Activated CD4-positive, alpha-beta memory T cell treated with anti-CD3 and anti-CD28 coated beads for 36 hours (primary cell): ENCODE measurements around the gene ROR2. TPM values are rescaled to one million over a fixed set of nuclear protein-coding genes. Genes with fewer than 3 reads are reported as not detected.

Source experiments
- CTCF ChIA-PET: fragments of 350-600 bp; sonication (Branson Sonifier 250); formaldehyde crosslinking; loops from one replicate; lab custom pipeline; 2021; ENCODE audit warnings: antibody characterized with exemption, inconsistent platforms; lab: Charles Lee
- POLR2A ChIA-PET: fragments of 350-600 bp; sonication (Branson Sonifier 250); formaldehyde crosslinking; loops from one replicate; lab custom pipeline; 2021; ENCODE audit warnings: antibody characterized with exemption; lab: Charles Lee
- DNase-seq: peaks from one replicate; pipeline ENCODE4 v3.0.0-alpha.2; 2020
- H3K27ac Mint-ChIP-seq: one replicate; pipeline ENCODE4 v1.8.0; 2021; ENCODE audit warnings: mixed read lengths
- H3K27me3 Mint-ChIP-seq: one replicate; pipeline ENCODE4 v1.8.0; 2021; ENCODE audit warnings: mixed read lengths
- H3K36me3 Mint-ChIP-seq: one replicate; pipeline ENCODE4 v1.8.0; 2021; ENCODE audit warnings: mixed read lengths
- H3K4me1 Mint-ChIP-seq: one replicate; pipeline ENCODE4 v1.8.0; 2021; ENCODE audit warnings: low read depth, mixed read lengths
- H3K4me3 Mint-ChIP-seq: one replicate; pipeline ENCODE4 v1.8.0; 2021; ENCODE audit warnings: mild to moderate bottlenecking, mixed read lengths
- H3K9me3 Mint-ChIP-seq: one replicate; pipeline ENCODE4 v1.8.0; 2021; ENCODE audit warnings: mixed read lengths
- intact Hi-C: fragments of 100-400 bp; cut with micrococcal nuclease; formaldehyde crosslinking; loops from one replicate; pipeline ENCODE4 v1.15.1; 2023
- total RNA-seq, 2 experiments: library from RNA; stranded (reverse); gene quantifications; one replicate each; pipeline ENCODE4 v1.2.3, GENCODE V29; 2021

The ROR2 gene
- total RNA-seq, 2 experiments from 2014 or later, result 0.05 to 0.31 TPM

GRCh38 chr9:91814201-91814600 is 135.8 kb downstream of the ROR2 start:
- ChIA-PET POLR2A (no interaction called here), CTCF (no interaction called here)
- Mint-ChIP-seq H3K27me3 (no peaks in the 10 kb centered on the region), H3K4me1 (no peaks in the 10 kb centered on the region), H3K9me3 (no peaks in the 10 kb centered on the region), H3K4me3 (no peak overlapping the region), H3K27ac (no peak overlapping the region), H3K36me3 (no peaks in the 10 kb centered on the region)
- intact Hi-C loops, result no loop called here
- no peak for DNase-seq

- H3K4me3 Mint-ChIP-seq, result no peak overlapping the region
- H3K4me1 Mint-ChIP-seq, result no peaks in the 10 kb centered on the region
- no peaks in the 10 kb centered on the region for H3K27me3 Mint-ChIP-seq
- no peaks in the 10 kb centered on the region for H3K9me3 Mint-ChIP-seq
- ChIA-PET POLR2A (no interaction called here), CTCF (no interaction called here)
- H3K36me3 Mint-ChIP-seq, result no peaks in the 10 kb centered on the region
- intact Hi-C loops, result no loop called here
- no peak for DNase-seq
- H3K27ac Mint-ChIP-seq, result no peak overlapping the region
These were observed 136.7 kb downstream of the ROR2 start for GRCh38 chr9:91813176-91813795.

- H3K27ac Mint-ChIP-seq, result no peak overlapping the region
- H3K4me3 Mint-ChIP-seq, result no peak overlapping the region
- POLR2A ChIA-PET, result no interaction called here
- no peaks in the 10 kb centered on the region for H3K27me3 Mint-ChIP-seq
- CTCF ChIA-PET, result no interaction called here
- H3K36me3 Mint-ChIP-seq, result no peaks in the 10 kb centered on the region
- no peaks in the 10 kb centered on the region for H3K4me1 Mint-ChIP-seq
- intact Hi-C loops, result no loop called here
- no peak for DNase-seq
- H3K9me3 Mint-ChIP-seq, result no peaks in the 10 kb centered on the region
These were observed 137.8 kb downstream of the ROR2 start for GRCh38 chr9:91812191-91812590.

GRCh38 chr9:91811024-91811909 is 138.8 kb downstream of the ROR2 start:
- Mint-ChIP-seq H3K27me3 (no peaks in the 10 kb centered on the region), H3K4me1 (no peaks in the 10 kb centered on the region), H3K27ac (no peak overlapping the region), H3K4me3 (no peak overlapping the region), H3K36me3 (no peaks in the 10 kb centered on the region), H3K9me3 (no peaks in the 10 kb centered on the region)
- ChIA-PET CTCF (no interaction called here), POLR2A (no interaction called here)
- no peak for DNase-seq
- intact Hi-C loops, result no loop called here

GRCh38 chr9:91810286-91810905 is 139.6 kb downstream of the ROR2 start:
- CTCF ChIA-PET, result no interaction called here
- intact Hi-C loops, result no loop called here
- Mint-ChIP-seq H3K27me3 (peaks cover 2% of the 10 kb centered on the region), H3K4me3 (no peak overlapping the region), H3K36me3 (no peaks in the 10 kb centered on the region), H3K27ac (no peak overlapping the region), H3K4me1 (no peaks in the 10 kb centered on the region), H3K9me3 (no peaks in the 10 kb centered on the region)
- DNase-seq, result no peak
- POLR2A ChIA-PET, result no interaction called here

GRCh38 chr9:91809581-91810285 is 140.3 kb downstream of the ROR2 start:
- ChIA-PET CTCF (no interaction called here), POLR2A (no interaction called here)
- Mint-ChIP-seq H3K27me3 (peaks cover 3% of the 10 kb centered on the region), H3K4me3 (no peak overlapping the region), H3K36me3 (no peaks in the 10 kb centered on the region), H3K9me3 (no peaks in the 10 kb centered on the region), H3K4me1 (no peaks in the 10 kb centered on the region), H3K27ac (no peak overlapping the region)
- DNase-seq, result no peak
- intact Hi-C loops, result no loop called here

GRCh38 chr9:91807643-91808246 is 142.3 kb downstream of the ROR2 start:
- DNase-seq, result no peak
- no peaks in the 10 kb centered on the region for H3K36me3 Mint-ChIP-seq
- ChIA-PET POLR2A (interaction anchor here (0.7 kb wide), 1 partner anchor 34 kb away, joined by 3 read pairs; no protein-coding TSS in a partner anchor), CTCF (interaction anchor here (0.7 kb wide), 1 partner anchor 99 kb away, joined by 3 read pairs; no protein-coding TSS in a partner anchor)
- no peaks in the 10 kb centered on the region for H3K9me3 Mint-ChIP-seq
- intact Hi-C loops, result no loop called here
- peaks cover 3% of the 10 kb centered on the region for H3K27me3 Mint-ChIP-seq
- peaks cover 2% of the 10 kb centered on the region for H3K4me1 Mint-ChIP-seq
- no peak overlapping the region for H3K4me3 Mint-ChIP-seq
- no peak overlapping the region for H3K27ac Mint-ChIP-seq

GRCh38 chr9:91805031-91805430 is 145.0 kb downstream of the ROR2 start:
- H3K27me3 Mint-ChIP-seq, result peaks cover 3% of the 10 kb centered on the region
- no peaks in the 10 kb centered on the region for H3K9me3 Mint-ChIP-seq

GRCh38 chr9:91803970-91804752 is 145.9 kb downstream of the ROR2 start:
- ChIA-PET POLR2A (no interaction called here), CTCF (no interaction called here)
- H3K4me3 Mint-ChIP-seq, result no peak overlapping the region
- H3K27ac Mint-ChIP-seq, result no peak overlapping the region
- H3K4me1 Mint-ChIP-seq, result peaks cover 10% of the 10 kb centered on the region
- no peaks in the 10 kb centered on the region for H3K36me3 Mint-ChIP-seq
- no peaks in the 10 kb centered on the region for H3K9me3 Mint-ChIP-seq
- peaks cover 3% of the 10 kb centered on the region for H3K27me3 Mint-ChIP-seq
- DNase-seq, result no peak
- intact Hi-C loops, result no loop called here

More at GRCh38 chr9:91805031-91805430, 145.0 kb downstream of the ROR2 start:
- no peak overlapping the region for H3K27ac Mint-ChIP-seq
- ChIA-PET CTCF (no interaction called here), POLR2A (no interaction called here)
- H3K4me3 Mint-ChIP-seq, result no peak overlapping the region
- intact Hi-C loops, result no loop called here
- H3K36me3 Mint-ChIP-seq, result no peaks in the 10 kb centered on the region
- DNase-seq, result no peak
- peaks cover 2% of the 10 kb centered on the region for H3K4me1 Mint-ChIP-seq

- CTCF ChIA-PET, result no interaction called here
These were observed 146.7 kb downstream of the ROR2 start for GRCh38 chr9:91803151-91803940.

GRCh38 chr9:91802391-91802790 is 147.6 kb downstream of the ROR2 start:
- POLR2A ChIA-PET, result no interaction called here
- DNase-seq, result no peak
- H3K36me3 Mint-ChIP-seq, result no peaks in the 10 kb centered on the region
- no peaks in the 10 kb centered on the region for H3K9me3 Mint-ChIP-seq
- H3K27me3 Mint-ChIP-seq, result peaks cover 3% of the 10 kb centered on the region
- H3K4me1 Mint-ChIP-seq, result peaks cover 17% of the 10 kb centered on the region
- CTCF ChIA-PET, result no interaction called here
- intact Hi-C loops, result no loop called here
- H3K4me3 Mint-ChIP-seq, result no peak overlapping the region
- no peak overlapping the region for H3K27ac Mint-ChIP-seq

More at GRCh38 chr9:91803151-91803940, 146.7 kb downstream of the ROR2 start:
- peaks cover 17% of the 10 kb centered on the region for H3K4me1 Mint-ChIP-seq
- no peaks in the 10 kb centered on the region for H3K9me3 Mint-ChIP-seq
- H3K4me3 Mint-ChIP-seq, result no peak overlapping the region
- H3K27ac Mint-ChIP-seq, result no peak overlapping the region
- no peak for DNase-seq
- POLR2A ChIA-PET, result no interaction called here
- intact Hi-C loops, result no loop called here
- peaks cover 3% of the 10 kb centered on the region for H3K27me3 Mint-ChIP-seq
- H3K36me3 Mint-ChIP-seq, result no peaks in the 10 kb centered on the region
